HEK293 (cell line): ENCODE measurements around the gene HMCN1.

Experiments used
- CTCF ChIP-seq: fragments of 450-650 bp; formaldehyde crosslinking; IDR thresholded peaks from 2 replicates; pipeline ENCODE4 v1.5.1; 2016; ENCODE audit warnings: missing biosample characterization, missing genetic modification characterization
- MEIS1 ChIP-seq: sonication (generic); formaldehyde crosslinking; IDR thresholded peaks from 2 replicates; pipeline ENCODE4 v1.8.1; 2022; ENCODE audit warnings: missing genetic modification reagents, mild to moderate bottlenecking, borderline replicate concordance
- PBX3 ChIP-seq: sonication (generic); formaldehyde crosslinking; IDR thresholded peaks from 2 replicates; pipeline ENCODE4 v1.8.1; 2022; ENCODE audit warnings: mild to moderate bottlenecking, moderate library complexity, missing genetic modification reagents
- REPIN1 ChIP-seq: fragments of 450-650 bp; formaldehyde crosslinking; IDR thresholded peaks from 2 replicates; pipeline ENCODE4 v1.5.1; 2017; ENCODE audit warnings: missing biosample characterization, missing genetic modification characterization, low read depth
- TCF7L2 ChIP-seq: IDR thresholded peaks from 2 replicates; pipeline ENCODE4 v1.6.1; 2011; ENCODE audit warnings: low read depth, mild to moderate bottlenecking, inconsistent platforms, low read length, moderate library complexity, borderline replicate concordance
- ZBTB7A ChIP-seq: fragments of 450-650 bp; formaldehyde crosslinking; IDR thresholded peaks from 2 replicates; pipeline ENCODE4 v1.5.1; 2016; ENCODE audit warnings: low read depth, missing biosample characterization, missing genetic modification characterization
- ZFP37 ChIP-seq: fragments of 450-650 bp; formaldehyde crosslinking; IDR thresholded peaks from 2 replicates; pipeline ENCODE4 v1.5.1; 2016; ENCODE audit warnings: missing biosample characterization, missing genetic modification characterization
- ZNF16 ChIP-seq: fragments of 450-650 bp; formaldehyde crosslinking; IDR thresholded peaks from 2 replicates; pipeline ENCODE4 v1.5.1; 2016; ENCODE audit warnings: low read depth, missing biosample characterization, missing genetic modification characterization
- ZNF239 ChIP-seq: fragments of 450-650 bp; formaldehyde crosslinking; IDR thresholded peaks from 2 replicates; pipeline ENCODE4 v1.5.1; 2016; ENCODE audit warnings: missing biosample characterization, missing genetic modification characterization
- ZNF292 ChIP-seq: fragments of 450-650 bp; formaldehyde crosslinking; IDR thresholded peaks from 2 replicates; pipeline ENCODE4 v1.5.1; 2016; ENCODE audit warnings: low read depth, missing biosample characterization, missing genetic modification characterization, borderline replicate concordance
- ZNF404 ChIP-seq: fragments of 450-650 bp; formaldehyde crosslinking; IDR thresholded peaks from 2 replicates; pipeline ENCODE4 v1.5.1; 2017; ENCODE audit warnings: missing biosample characterization, missing genetic modification characterization
- ZNF544 ChIP-seq: fragments of 450-650 bp; formaldehyde crosslinking; IDR thresholded peaks from 2 replicates; pipeline ENCODE4 v1.5.0; 2017; ENCODE audit warnings: missing biosample characterization, missing genetic modification characterization
- ZNF776 ChIP-seq: fragments of 450-650 bp; formaldehyde crosslinking; IDR thresholded peaks from 2 replicates; pipeline ENCODE4 v1.5.0; 2017; ENCODE audit warnings: missing biosample characterization, missing genetic modification characterization, borderline replicate concordance
- ZNF830 ChIP-seq: fragments of 450-650 bp; IDR thresholded peaks from 2 replicates; pipeline ENCODE4 v1.5.0; 2018; ENCODE audit warnings: missing biosample characterization, missing genetic modification characterization, low read depth, mild to moderate bottlenecking, moderate library complexity

- TF ChIP-seq CTCF (tag by site-specific recombination) (no peak), TCF7L2 (no peak), ZNF830 (tag by site-specific recombination) (no peak), ZFP37 (tag by site-specific recombination) (no peak), PBX3 (CRISPR knock-in tag) (no peak), REPIN1 (tag by site-specific recombination) (no peak), ZNF292 (tag by site-specific recombination) (no peak), ZNF16 (tag by site-specific recombination) (no peak), ZNF776 (tag by site-specific recombination) (no peak), ZNF404 (no peak), ZNF544 (tag by site-specific recombination) (no peak), MEIS1 (CRISPR knock-in tag) (no peak), ZBTB7A (tag by site-specific recombination) (no peak), ZNF239 (tag by site-specific recombination) (no peak)
These were observed 312.4 kb downstream of the HMCN1 start for GRCh38 chr1:186046437-186047211.
